ENCODE measurements around the gene LBX2. TPM values are rescaled to one million over a fixed set of nuclear protein-coding genes. Genes with fewer than 3 reads are reported as not detected.

Gene LBX2
- polyA plus RNA-seq, 4 donors = 2.3 to 37.5 (median 5.3) TPM

- FAIRE-seq = no peak
- no peak for DNase-seq
- H3K27me3 ChIP-seq (ENCODE audit: control insufficient read depth in 3 of 3, insufficient read depth in 3 of 3, low read length in 3 of 3) = no peaks in the 10 kb centered on the region
- H3K4me1 ChIP-seq (ENCODE audit: control insufficient read depth in 3 of 3, insufficient read depth in 2 of 3, low read depth in 1 of 3, low read length in 2 of 3) = peaks cover 3 to 15% (median 3%) of the 10 kb centered on the region in 3 donors
- no peak overlapping the region for H3K4me3 ChIP-seq (ENCODE audit: low read depth in 1 of 3, low read length in 3 of 3)
- H3K9me3 ChIP-seq (ENCODE audit: control insufficient read depth in 2 of 2, insufficient read depth in 1 of 2, low read depth in 1 of 2, low read length in 1 of 2) = no peaks in the 10 kb centered on the region
- WGBS, 3 donors = 81 to 85% (median 83%) methylated on average over 3 of the region's 3 CpGs
- H3K27ac ChIP-seq (ENCODE audit: low read depth in 1 of 3, low read length in 2 of 3) = no peak overlapping the region
- H3K36me3 ChIP-seq (ENCODE audit: control insufficient read depth in 3 of 3, insufficient read depth in 2 of 3, low read depth in 1 of 3, low read length in 3 of 3) = no peaks in the 10 kb centered on the region
These were observed 48.7 kb downstream of the LBX2 start for GRCh38 chr2:74450570-74451190.

DNA sequence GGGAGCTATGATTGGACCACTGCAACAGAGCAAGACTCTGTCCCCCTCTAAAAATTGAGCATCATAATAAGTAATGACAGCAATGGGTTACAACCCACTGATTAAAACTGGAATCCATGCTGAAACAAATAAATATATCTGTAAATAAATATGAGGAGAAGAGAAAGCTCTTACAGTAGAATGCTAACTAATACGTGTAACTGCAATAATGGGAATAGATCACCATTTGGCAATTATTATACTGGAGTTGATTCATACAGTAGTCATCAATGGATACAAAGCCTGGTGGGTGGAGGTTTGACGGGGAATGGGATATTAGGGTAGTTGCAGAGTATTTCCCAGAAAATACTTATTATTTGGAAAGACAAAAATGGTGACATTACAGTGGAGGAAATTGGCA, 50.6 kb downstream of the LBX2 start:
- no peak for FAIRE-seq
- H3K4me1 ChIP-seq (ENCODE audit: control insufficient read depth in 3 of 3, insufficient read depth in 2 of 3, low read depth in 1 of 3, low read length in 2 of 3) = peaks cover 0 to 12% (median 0%) of the 10 kb centered on the region in 3 donors
- 79 to 84% (median 83%) methylated on average over 2 of the region's 2 CpGs for WGBS, 3 donors

More for the DNA sequence above, 50.6 kb downstream of the LBX2 start:
- no peak overlapping the region for H3K27ac ChIP-seq (ENCODE audit: low read depth in 1 of 3, low read length in 2 of 3)
- no peaks in the 10 kb centered on the region for H3K9me3 ChIP-seq (ENCODE audit: control insufficient read depth in 2 of 2, insufficient read depth in 1 of 2, low read depth in 1 of 2, low read length in 1 of 2)
- no peaks in the 10 kb centered on the region for H3K27me3 ChIP-seq (ENCODE audit: control insufficient read depth in 3 of 3, insufficient read depth in 3 of 3, low read length in 3 of 3)
- DNase-seq = no peak
- no peaks in the 10 kb centered on the region for H3K36me3 ChIP-seq (ENCODE audit: control insufficient read depth in 3 of 3, insufficient read depth in 2 of 3, low read depth in 1 of 3, low read length in 3 of 3)
- H3K4me3 ChIP-seq (ENCODE audit: low read depth in 1 of 3, low read length in 3 of 3) = no peak overlapping the region

Other genes starting within 250 kb of the LBX2 start
- 1 to 10 TPM in 1 of 4 donors, under 1 TPM in 2, not detected in 1; 0.43 to 2.0 (median 0.59) TPM for gene SLC4A5, start 156.2 kb downstream of the LBX2 start, polyA plus RNA-seq
- gene DCTN1, start 119.3 kb downstream of the LBX2 start, polyA plus RNA-seq = 10 to 100 TPM; 72.7 to 92.8 (median 77.9) TPM
- 1 to 10 TPM in 2 of 4 donors, under 1 TPM in 2; 0.22 to 2.5 (median 1.1) TPM for gene C2orf81, start 78.0 kb downstream of the LBX2 start, polyA plus RNA-seq
- gene WDR54, start 77.9 kb downstream of the LBX2 start, polyA plus RNA-seq = 10 to 100 TPM in 1 of 4 donors, 1 to 10 TPM in 3; 1.6 to 11.2 (median 6.2) TPM
- gene RTKN, start 57.7 kb downstream of the LBX2 start, polyA plus RNA-seq = 10 to 100 TPM; 51.1 to 94.1 (median 69.7) TPM
- gene INO80B, start 44.5 kb downstream of the LBX2 start, polyA plus RNA-seq = 10 to 100 TPM; 28.7 to 43.8 (median 35.8) TPM
- gene WBP1, start 41.2 kb downstream of the LBX2 start, polyA plus RNA-seq = 10 to 100 TPM; 55.1 to 82.7 (median 66.4) TPM
- gene MOGS, start 34.2 kb downstream of the LBX2 start, polyA plus RNA-seq = 10 to 100 TPM; 38.4 to 66.1 (median 62.5) TPM
- 10 to 100 TPM; 46.7 to 75.1 (median 54.3) TPM for gene MRPL53, start 26.9 kb downstream of the LBX2 start, polyA plus RNA-seq
- gene CCDC142, start 16.6 kb downstream of the LBX2 start, polyA plus RNA-seq = 10 to 100 TPM in 2 of 4 donors, 1 to 10 TPM in 2; 4.1 to 21.0 (median 8.4) TPM
- 10 to 100 TPM; 20.1 to 51.0 (median 27.1) TPM for gene TTC31, start 16.5 kb downstream of the LBX2 start, polyA plus RNA-seq
- 10 to 100 TPM; 13.2 to 23.5 (median 18.8) TPM for gene PCGF1, start 8.1 kb upstream of the LBX2 start, polyA plus RNA-seq
- 1 to 10 TPM in 2 of 4 donors, not detected in 2; 1.5 to 5.4 TPM for gene TLX2, start 14.8 kb upstream of the LBX2 start, polyA plus RNA-seq
- 100 to 1,000 TPM in 1 of 4 donors, 10 to 100 TPM in 3; 15.8 to 106 (median 39.6) TPM for gene DQX1, start 26.6 kb upstream of the LBX2 start, polyA plus RNA-seq
- 100 to 1,000 TPM; 136 to 237 (median 190) TPM for gene AUP1, start 30.1 kb upstream of the LBX2 start, polyA plus RNA-seq
- gene HTRA2, start 30.3 kb upstream of the LBX2 start, polyA plus RNA-seq = 10 to 100 TPM; 20.4 to 42.3 (median 28.1) TPM
- 1 to 10 TPM in 2 of 4 donors, under 1 TPM in 2; 0.22 to 2.9 (median 1.3) TPM for gene LOXL3, start 54.3 kb upstream of the LBX2 start, polyA plus RNA-seq
- gene DOK1, start 55.1 kb upstream of the LBX2 start, polyA plus RNA-seq = 10 to 100 TPM in 2 of 4 donors, 1 to 10 TPM in 2; 5.5 to 17.7 (median 12.5) TPM
- gene M1AP, start 148.7 kb upstream of the LBX2 start, polyA plus RNA-seq = under 1 TPM in 2 of 4 donors, not detected in 2; 0.12 to 0.13 TPM
- gene SEMA4F, start 154.6 kb upstream of the LBX2 start, polyA plus RNA-seq = 1 to 10 TPM in 2 of 4 donors, under 1 TPM in 1, not detected in 1; 0.27 to 2.4 (median 1.0) TPM

Measured in small intestine (tissue), 7 donors.